ENCODE measurements around the gene NNAT. TPM values are rescaled to one million over a fixed set of nuclear protein-coding genes. Genes with fewer than 3 reads are reported as not detected.

The NNAT gene
- total RNA-seq, 1 experiment from 2014 or later, result 43.1 TPM

DNA sequence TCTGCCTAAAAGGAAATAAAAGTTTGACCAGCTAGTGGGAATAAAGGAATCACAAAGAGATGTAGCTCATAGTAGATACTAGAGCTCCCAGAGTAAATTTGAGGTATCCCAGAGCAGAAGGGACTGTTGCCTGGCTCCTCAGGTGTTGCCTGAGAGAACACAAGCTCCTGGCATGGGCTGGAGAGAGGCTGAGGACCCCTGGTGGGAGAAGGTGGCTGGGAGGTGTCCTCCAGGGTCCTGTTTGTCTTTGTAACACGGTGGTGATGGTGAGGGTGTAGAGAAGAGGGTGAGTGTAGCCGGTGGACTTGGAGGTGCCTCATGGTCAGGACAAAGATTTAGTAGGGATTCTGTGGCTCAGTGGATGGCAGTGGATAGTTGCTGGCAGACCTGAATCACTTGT is 28.1 kb upstream of the NNAT start:
- Histone ChIP-seq H3K56ac (ENCODE audit: insufficient read length, low read depth, low read length) (no peak overlapping the region), H3K27ac (ENCODE audit: insufficient read length, low read depth, low read length) (no peak overlapping the region), H3K9ac (ENCODE audit: extremely low read depth, insufficient read length, low read length) (no peak overlapping the region), H3K23ac (ENCODE audit: insufficient read length, low read depth, low read length) (no peak overlapping the region), H3T11ph (ENCODE audit: low read length) (no peak overlapping the region), H2BK12ac (ENCODE audit: insufficient read length, low read depth, low read length) (no peak overlapping the region), H2BK15ac (ENCODE audit: low read depth, low read length) (no peak overlapping the region), H4K5ac (ENCODE audit: insufficient read length, low read depth, low read length) (no peak overlapping the region), H2AFZ (ENCODE audit: low read length) (no peak overlapping the region), H3K27me3 (ENCODE audit: insufficient read depth, low read length) (no peaks in the 10 kb centered on the region), H3K18ac (ENCODE audit: insufficient read length, low read depth, low read length) (no peak overlapping the region), H3K4me2 (ENCODE audit: insufficient read depth, insufficient read length, low read length) (no peak overlapping the region), H3K4ac (ENCODE audit: low read depth, low read length) (no peak overlapping the region), H2BK5ac (ENCODE audit: insufficient read length, low read length) (no peak overlapping the region), H3K4me1 (ENCODE audit: insufficient read depth, low read length) (no peaks in the 10 kb centered on the region), H4K91ac (ENCODE audit: insufficient read length, low read depth, low read length) (no peak overlapping the region), H4K20me1 (ENCODE audit: control insufficient read depth, insufficient read depth, insufficient read length) (no peaks in the 10 kb centered on the region), H2AK5ac (ENCODE audit: insufficient read length, low read length) (no peak overlapping the region), H2BK120ac (ENCODE audit: low read depth, low read length, poor library complexity, severe bottlenecking) (no peak overlapping the region), H3K79me2 (ENCODE audit: insufficient read depth, low read length) (no peaks in the 10 kb centered on the region), H3K79me1 (ENCODE audit: insufficient read depth, low read depth, low read length, poor library complexity, severe bottlenecking) (no peaks in the 10 kb centered on the region), H4K8ac (replicated peaks; ENCODE audit: insufficient read length, low read depth, low read length) (no peak overlapping the region), H3K9me3 (ENCODE audit: control insufficient read depth, low read depth, low read length) (no peaks in the 10 kb centered on the region), H3K14ac (ENCODE audit: insufficient read depth, low read length) (no peak overlapping the region), H2BK20ac (ENCODE audit: low read depth, low read length, poor library complexity, severe bottlenecking) (no peak overlapping the region), H3K23me2 (ENCODE audit: insufficient read length, low read depth, low read length, poor library complexity, severe bottlenecking) (no peaks in the 10 kb centered on the region)
- WGBS (ENCODE audit: extremely low coverage, insufficient read length, low lambda C conversion rate), result no CpG with 5 or more reads among the region's 2 CpGs
- Mint-ChIP-seq H3K27me3 (ENCODE audit: low read depth) (peaks cover 8% of the 10 kb centered on the region), H3K27ac (no peak overlapping the region; a peak in 1 of 7 replicates), H3K4me3 (no peak overlapping the region), H3K4me1 (peaks cover 7 to 12% of the 10 kb centered on the region in 2 experiments), H3K9me3 (no peaks in the 10 kb centered on the region; a peak in 1 of 5 replicates), H3K36me3 (ENCODE audit: insufficient read depth in 1 of 3, low read depth in 3 of 3) (peaks cover 0 to 5% (median 0%) of the 10 kb centered on the region in 3 experiments; a peak in 2 of 7 replicates)
- DNase-seq, result no peak
- TF ChIP-seq, protein P1, sequence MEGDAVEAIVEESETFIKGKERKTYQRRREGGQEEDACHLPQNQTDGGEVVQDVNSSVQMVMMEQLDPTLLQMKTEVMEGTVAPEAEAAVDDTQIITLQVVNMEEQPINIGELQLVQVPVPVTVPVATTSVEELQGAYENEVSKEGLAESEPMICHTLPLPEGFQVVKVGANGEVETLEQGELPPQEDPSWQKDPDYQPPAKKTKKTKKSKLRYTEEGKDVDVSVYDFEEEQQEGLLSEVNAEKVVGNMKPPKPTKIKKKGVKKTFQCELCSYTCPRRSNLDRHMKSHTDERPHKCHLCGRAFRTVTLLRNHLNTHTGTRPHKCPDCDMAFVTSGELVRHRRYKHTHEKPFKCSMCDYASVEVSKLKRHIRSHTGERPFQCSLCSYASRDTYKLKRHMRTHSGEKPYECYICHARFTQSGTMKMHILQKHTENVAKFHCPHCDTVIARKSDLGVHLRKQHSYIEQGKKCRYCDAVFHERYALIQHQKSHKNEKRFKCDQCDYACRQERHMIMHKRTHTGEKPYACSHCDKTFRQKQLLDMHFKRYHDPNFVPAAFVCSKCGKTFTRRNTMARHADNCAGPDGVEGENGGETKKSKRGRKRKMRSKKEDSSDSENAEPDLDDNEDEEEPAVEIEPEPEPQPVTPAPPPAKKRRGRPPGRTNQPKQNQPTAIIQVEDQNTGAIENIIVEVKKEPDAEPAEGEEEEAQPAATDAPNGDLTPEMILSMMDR (conservative IDR thresholded peaks at IDR 0.05), result no peak
